ENCODE results near the gene IGF1. TPM values are rescaled to one million over a fixed set of nuclear protein-coding genes. Genes with fewer than 3 reads are reported as not detected.

Gene IGF1
- total RNA-seq, 1 donor from 2014 or later, result 62.2 TPM

DNA sequence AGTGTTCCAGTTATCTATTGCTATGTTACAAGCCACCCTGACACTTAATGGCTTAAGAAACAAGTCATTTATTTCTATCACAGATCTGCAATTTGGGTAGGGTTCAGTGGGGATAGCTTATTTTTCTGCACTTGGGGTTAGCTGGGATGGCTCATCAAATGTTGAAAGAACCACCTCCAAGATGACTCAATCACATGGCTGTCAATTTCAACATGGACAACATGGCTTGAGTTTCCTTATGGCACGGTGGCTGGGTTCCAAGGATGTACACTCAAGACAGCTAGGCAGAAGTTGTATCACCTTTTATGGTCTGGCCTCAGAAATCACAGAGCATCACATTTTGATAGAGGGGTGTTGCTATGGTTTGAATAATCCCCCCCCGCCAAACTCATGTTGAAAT, 24.5 kb upstream of the IGF1 start:
- Mint-ChIP-seq H3K27ac (no peak overlapping the region), H3K4me1 (peaks cover 8% of the 10 kb centered on the region), H3K27me3 (ENCODE audit: low read depth) (no peaks in the 10 kb centered on the region), H3K4me3 (no peak overlapping the region), H3K9me3 (peaks cover 27% of the 10 kb centered on the region), H3K36me3 (peaks cover 7% of the 10 kb centered on the region)
- TF ChIP-seq, protein P1, sequence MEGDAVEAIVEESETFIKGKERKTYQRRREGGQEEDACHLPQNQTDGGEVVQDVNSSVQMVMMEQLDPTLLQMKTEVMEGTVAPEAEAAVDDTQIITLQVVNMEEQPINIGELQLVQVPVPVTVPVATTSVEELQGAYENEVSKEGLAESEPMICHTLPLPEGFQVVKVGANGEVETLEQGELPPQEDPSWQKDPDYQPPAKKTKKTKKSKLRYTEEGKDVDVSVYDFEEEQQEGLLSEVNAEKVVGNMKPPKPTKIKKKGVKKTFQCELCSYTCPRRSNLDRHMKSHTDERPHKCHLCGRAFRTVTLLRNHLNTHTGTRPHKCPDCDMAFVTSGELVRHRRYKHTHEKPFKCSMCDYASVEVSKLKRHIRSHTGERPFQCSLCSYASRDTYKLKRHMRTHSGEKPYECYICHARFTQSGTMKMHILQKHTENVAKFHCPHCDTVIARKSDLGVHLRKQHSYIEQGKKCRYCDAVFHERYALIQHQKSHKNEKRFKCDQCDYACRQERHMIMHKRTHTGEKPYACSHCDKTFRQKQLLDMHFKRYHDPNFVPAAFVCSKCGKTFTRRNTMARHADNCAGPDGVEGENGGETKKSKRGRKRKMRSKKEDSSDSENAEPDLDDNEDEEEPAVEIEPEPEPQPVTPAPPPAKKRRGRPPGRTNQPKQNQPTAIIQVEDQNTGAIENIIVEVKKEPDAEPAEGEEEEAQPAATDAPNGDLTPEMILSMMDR (IDR thresholded peaks at IDR 0.05; ENCODE audit: unreplicated experiment), result no peak
- DNase-seq (ENCODE audit: low spot score in 2 of 2, unreplicated experiment in 2 of 2), result no peak

DNA sequence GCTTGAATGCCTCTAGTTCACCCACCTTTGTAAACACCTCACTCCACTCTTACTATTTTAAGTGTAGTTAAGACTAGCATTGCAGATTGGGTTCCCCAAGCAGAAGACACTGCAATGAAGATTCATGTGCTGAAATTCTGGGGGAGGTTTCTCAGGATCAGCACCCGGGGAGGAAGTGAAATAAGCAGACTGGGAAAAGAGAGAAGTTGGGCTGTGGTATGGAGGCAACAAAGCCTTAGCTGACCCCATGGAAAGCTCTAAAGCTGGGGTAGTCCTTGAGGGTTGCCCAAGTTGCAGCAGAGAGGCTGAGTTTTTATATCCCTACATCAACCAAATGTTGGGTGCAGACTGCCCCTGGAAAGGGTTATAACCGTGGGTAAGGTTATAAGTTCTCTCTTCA, 23.9 kb upstream of the IGF1 start:
- peaks cover 27% of the 10 kb centered on the region for H3K9me3 Mint-ChIP-seq

DNA sequence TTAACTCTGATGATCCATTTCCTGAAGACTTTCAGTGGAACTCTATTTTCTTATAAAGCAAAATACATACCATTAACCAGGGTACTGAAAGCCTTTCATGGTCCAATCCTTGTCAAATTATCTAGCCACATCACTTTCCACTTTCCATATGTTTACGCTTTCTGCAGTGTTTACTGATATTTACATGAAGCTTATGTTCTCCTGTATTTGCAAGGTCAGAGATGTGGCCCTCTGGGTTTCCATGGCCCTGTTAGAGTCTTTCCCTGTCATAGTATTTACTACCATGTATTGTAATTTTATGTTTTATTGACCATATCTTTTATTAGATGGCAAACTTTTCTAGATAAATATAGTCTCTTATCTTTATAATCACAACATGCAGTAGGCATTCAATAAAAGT, 23.5 kb upstream of the IGF1 start:
- no peak overlapping the region for H3K27ac Mint-ChIP-seq
- peaks cover 27% of the 10 kb centered on the region for H3K9me3 Mint-ChIP-seq
- no peak for DNase-seq (ENCODE audit: low spot score in 2 of 2, unreplicated experiment in 2 of 2)
- peaks cover 5% of the 10 kb centered on the region for H3K4me1 Mint-ChIP-seq
- no peaks in the 10 kb centered on the region for H3K27me3 Mint-ChIP-seq (ENCODE audit: low read depth)
- H3K36me3 Mint-ChIP-seq, result peaks cover 7% of the 10 kb centered on the region
- TF ChIP-seq, protein P1 (IDR thresholded peaks at IDR 0.05; ENCODE audit: unreplicated experiment), result no peak
- H3K4me3 Mint-ChIP-seq, result no peak overlapping the region

More for the DNA sequence above, 23.9 kb upstream of the IGF1 start:
- Mint-ChIP-seq H3K27ac (no peak overlapping the region), H3K27me3 (ENCODE audit: low read depth) (no peaks in the 10 kb centered on the region), H3K4me3 (no peak overlapping the region), H3K36me3 (peaks cover 7% of the 10 kb centered on the region), H3K4me1 (peaks cover 5% of the 10 kb centered on the region)
- TF ChIP-seq, protein P1 (IDR thresholded peaks at IDR 0.05; ENCODE audit: unreplicated experiment), result no peak
- no peak for DNase-seq (ENCODE audit: low spot score in 2 of 2, unreplicated experiment in 2 of 2)

DNA sequence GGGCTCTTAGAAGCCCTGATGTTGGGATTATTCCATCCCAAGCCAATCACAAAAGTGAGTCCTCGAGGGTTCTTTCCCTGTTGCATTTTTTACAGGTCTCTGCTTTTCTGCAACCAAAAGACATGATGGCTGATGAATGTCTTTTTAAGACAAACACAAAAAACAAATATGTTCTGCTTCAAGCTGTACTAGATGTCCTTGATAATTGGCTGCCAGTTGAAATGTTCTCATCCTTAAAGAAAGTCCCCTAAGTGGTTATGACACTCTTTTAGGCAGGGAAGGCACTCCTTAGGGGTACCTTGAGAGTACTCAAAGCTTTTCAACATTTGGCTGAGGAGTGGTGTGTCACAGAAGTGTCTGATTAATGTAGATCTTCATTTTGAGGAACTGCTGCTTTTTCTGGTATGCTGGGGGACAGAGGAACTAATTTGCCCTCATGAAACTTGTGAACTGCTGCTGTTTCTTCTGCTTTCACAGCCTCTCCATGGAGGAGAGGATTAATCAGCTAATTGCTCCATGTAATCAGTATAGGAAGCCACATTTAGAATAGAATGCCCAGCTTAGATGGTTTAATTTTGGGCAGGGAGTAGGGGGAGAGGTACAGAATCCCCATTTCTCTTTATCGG, 22.8 kb upstream of the IGF1 start:
- TF ChIP-seq, protein P1 (IDR thresholded peaks at IDR 0.05; ENCODE audit: unreplicated experiment), result no peak
- Mint-ChIP-seq H3K9me3 (peaks cover 27% of the 10 kb centered on the region), H3K4me1 (peaks cover 5% of the 10 kb centered on the region), H3K36me3 (peaks cover 7% of the 10 kb centered on the region), H3K4me3 (no peak overlapping the region), H3K27ac (no peak overlapping the region), H3K27me3 (ENCODE audit: low read depth) (no peaks in the 10 kb centered on the region)
- DNase-seq (ENCODE audit: low spot score in 2 of 2, unreplicated experiment in 2 of 2), result no peak

DNA sequence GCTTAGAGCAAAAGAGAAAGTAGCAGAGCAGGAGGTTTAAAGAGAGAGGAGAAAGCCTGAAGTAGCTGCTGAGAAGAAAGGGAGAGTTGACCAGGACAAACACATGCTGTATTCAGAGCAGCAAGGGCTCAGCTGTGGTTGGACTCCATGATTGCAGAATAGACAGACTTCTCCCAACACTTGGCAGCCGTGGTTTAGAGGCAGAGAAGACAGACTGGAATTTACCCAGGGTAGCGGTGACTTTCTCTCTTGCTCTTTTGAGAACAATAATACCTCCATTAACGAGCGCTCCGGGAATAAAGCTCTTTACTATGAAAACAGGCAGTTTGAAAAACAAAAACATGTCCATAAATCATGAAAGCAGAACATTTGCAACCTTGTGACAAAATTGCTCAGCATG, 21.4 kb upstream of the IGF1 start:
- Mint-ChIP-seq H3K4me3 (no peak overlapping the region), H3K4me1 (peaks cover 5% of the 10 kb centered on the region), H3K9me3 (peaks cover 14% of the 10 kb centered on the region), H3K27me3 (ENCODE audit: low read depth) (no peaks in the 10 kb centered on the region), H3K27ac (no peak overlapping the region), H3K36me3 (peaks cover 5% of the 10 kb centered on the region)
- no peak for DNase-seq (ENCODE audit: low spot score in 2 of 2, unreplicated experiment in 2 of 2)
- TF ChIP-seq, protein P1 (IDR thresholded peaks at IDR 0.05; ENCODE audit: unreplicated experiment), result no peak

Data from mesothelial cell of epicardium (in vitro differentiated cells).